ENCODE data around the gene BLM. TPM values are rescaled to one million over a fixed set of nuclear protein-coding genes. Genes with fewer than 3 reads are reported as not detected.

The BLM gene
- total RNA-seq, 1 donor from 2014 or later, result 3.7 TPM

GRCh38 chr15:90790057-90790456 lies 72.9 kb downstream of the BLM start:
- no peaks in the 10 kb centered on the region for H3K79me2 ChIP-seq (ENCODE audit: insufficient read depth, low read length)
- no peaks in the 10 kb centered on the region for H3K27me3 Mint-ChIP-seq (ENCODE audit: low read depth, unreplicated experiment)
- no peak overlapping the region for H3K4me3 Mint-ChIP-seq (ENCODE audit: unreplicated experiment)
- H4K20me1 ChIP-seq (ENCODE audit: insufficient read depth, low read length), result no peaks in the 10 kb centered on the region
- TF ChIP-seq CTCF (IDR thresholded peaks at IDR 0.05; ENCODE audit: insufficient read depth, low read depth, low read length), result no peak
- no peaks in the 10 kb centered on the region for H3K9me3 ChIP-seq (ENCODE audit: insufficient read depth, low read depth, low read length)
- FAIRE-seq (no peak), DNase-seq (ENCODE audit: low read depth) (no peak)
- no peaks in the 10 kb centered on the region for H3K4me1 ChIP-seq (ENCODE audit: insufficient read depth, low read length)
- no peak overlapping the region for H3K27ac Mint-ChIP-seq (ENCODE audit: unreplicated experiment)
- no peak overlapping the region for H3K4me3 ChIP-seq (ENCODE audit: insufficient read depth, low read depth, low read length)
- H3K9ac ChIP-seq (ENCODE audit: low read length), result no peak overlapping the region
- H3K27me3 ChIP-seq (ENCODE audit: insufficient read depth, low read length), result no peaks in the 10 kb centered on the region
- no peaks in the 10 kb centered on the region for H3K36me3 Mint-ChIP-seq (ENCODE audit: low read depth, unreplicated experiment)
- H3K36me3 ChIP-seq (ENCODE audit: insufficient read depth, low read length), result no peaks in the 10 kb centered on the region
- no peak overlapping the region for H3K27ac ChIP-seq (ENCODE audit: low read depth, low read length)
- no peak overlapping the region for H3K4me2 ChIP-seq (ENCODE audit: low read length)
- H2AFZ ChIP-seq (ENCODE audit: low read depth, low read length), result no peak overlapping the region
- H3K4me1 Mint-ChIP-seq (ENCODE audit: low read depth, unreplicated experiment), result no peaks in the 10 kb centered on the region
- no peaks in the 10 kb centered on the region for H3K9me3 Mint-ChIP-seq (ENCODE audit: unreplicated experiment)

GRCh38 chr15:90790561-90790960 lies 73.4 kb downstream of the BLM start:
- Histone ChIP-seq H3K9ac (ENCODE audit: low read length) (no peak overlapping the region), H3K27ac (ENCODE audit: low read depth, low read length) (no peak overlapping the region), H3K4me1 (ENCODE audit: insufficient read depth, low read length) (no peaks in the 10 kb centered on the region), H3K27me3 (ENCODE audit: insufficient read depth, low read length) (no peaks in the 10 kb centered on the region), H3K4me3 (ENCODE audit: insufficient read depth, low read depth, low read length) (no peak overlapping the region), H3K9me3 (ENCODE audit: insufficient read depth, low read depth, low read length) (no peaks in the 10 kb centered on the region), H3K79me2 (ENCODE audit: insufficient read depth, low read length) (no peaks in the 10 kb centered on the region), H3K4me2 (ENCODE audit: low read length) (no peak overlapping the region), H4K20me1 (ENCODE audit: insufficient read depth, low read length) (no peaks in the 10 kb centered on the region), H3K36me3 (ENCODE audit: insufficient read depth, low read length) (no peaks in the 10 kb centered on the region), H2AFZ (ENCODE audit: low read depth, low read length) (no peak overlapping the region)
- FAIRE-seq, result no peak
- no peak overlapping the region for H3K27ac Mint-ChIP-seq (ENCODE audit: unreplicated experiment)
- H3K27me3 Mint-ChIP-seq (ENCODE audit: low read depth, unreplicated experiment), result no peaks in the 10 kb centered on the region
- no peaks in the 10 kb centered on the region for H3K9me3 Mint-ChIP-seq (ENCODE audit: unreplicated experiment)
- TF ChIP-seq CTCF (IDR thresholded peaks at IDR 0.05; ENCODE audit: insufficient read depth, low read depth, low read length), result no peak
- no peak for TF ChIP-seq EZH2 (IDR thresholded peaks at IDR 0.05; ENCODE audit: insufficient read depth, low read length)
- H3K36me3 Mint-ChIP-seq (ENCODE audit: low read depth, unreplicated experiment), result no peaks in the 10 kb centered on the region
- no peak overlapping the region for H3K4me3 Mint-ChIP-seq (ENCODE audit: unreplicated experiment)
- DNase-seq (ENCODE audit: low read depth), result no peak
- H3K4me1 Mint-ChIP-seq (ENCODE audit: low read depth, unreplicated experiment), result no peaks in the 10 kb centered on the region

- FAIRE-seq (no peak), DNase-seq (ENCODE audit: low read depth) (no peak)
- no peaks in the 10 kb centered on the region for H3K9me3 ChIP-seq (ENCODE audit: insufficient read depth, low read depth, low read length)
- no peak overlapping the region for H2AFZ ChIP-seq (ENCODE audit: low read depth, low read length)
- no peak overlapping the region for H3K4me2 ChIP-seq (ENCODE audit: low read length)
- no peaks in the 10 kb centered on the region for H3K27me3 Mint-ChIP-seq (ENCODE audit: low read depth, unreplicated experiment)
- no peaks in the 10 kb centered on the region for H4K20me1 ChIP-seq (ENCODE audit: insufficient read depth, low read length)
- no peak overlapping the region for H3K4me3 Mint-ChIP-seq (ENCODE audit: unreplicated experiment)
- H3K36me3 Mint-ChIP-seq (ENCODE audit: low read depth, unreplicated experiment), result no peaks in the 10 kb centered on the region
- H3K27ac ChIP-seq (ENCODE audit: low read depth, low read length), result no peak overlapping the region
- TF ChIP-seq CTCF (IDR thresholded peaks at IDR 0.05; ENCODE audit: insufficient read depth, low read depth, low read length) (no peak), EZH2 (IDR thresholded peaks at IDR 0.05; ENCODE audit: insufficient read depth, low read length) (no peak)
- H3K4me3 ChIP-seq (ENCODE audit: insufficient read depth, low read depth, low read length), result no peak overlapping the region
- H3K27ac Mint-ChIP-seq (ENCODE audit: unreplicated experiment), result no peak overlapping the region
- no peaks in the 10 kb centered on the region for H3K4me1 ChIP-seq (ENCODE audit: insufficient read depth, low read length)
- no peaks in the 10 kb centered on the region for H3K27me3 ChIP-seq (ENCODE audit: insufficient read depth, low read length)
- no peak overlapping the region for H3K9ac ChIP-seq (ENCODE audit: low read length)
- no peaks in the 10 kb centered on the region for H3K79me2 ChIP-seq (ENCODE audit: insufficient read depth, low read length)
- H3K9me3 Mint-ChIP-seq (ENCODE audit: unreplicated experiment), result no peaks in the 10 kb centered on the region
- H3K36me3 ChIP-seq (ENCODE audit: insufficient read depth, low read length), result no peaks in the 10 kb centered on the region
- H3K4me1 Mint-ChIP-seq (ENCODE audit: low read depth, unreplicated experiment), result no peaks in the 10 kb centered on the region
Measured at GRCh38 chr15:90794538-90794937, 77.4 kb downstream of the BLM start.

Data from astrocyte (in vitro differentiated cells and primary cell).